22Rv1 (cell line): ENCODE data around the gene XPC.
"Not testable (repeated sequence)": the region's sequence is repeated elsewhere in the genome, so short reads cannot be mapped to it uniquely, and the experiment has no call there.

Experiments used
- H3K27ac ChIP-seq: fragments of 450-650 bp; 2 replicates; pipeline ENCODE4 v1.5.1; 2017
- CTCF ChIP-seq: fragments of 450-650 bp; IDR thresholded peaks from 2 replicates; pipeline ENCODE4 v1.5.1; 2017; ENCODE audit warnings: mild to moderate bottlenecking
- ZFX ChIP-seq: fragments of 450-650 bp; IDR thresholded peaks from 2 replicates; pipeline ENCODE4 v1.6.1; 2017; ENCODE audit warnings: antibody characterized with exemption, borderline replicate concordance

The XPC gene

GRCh38 chr3:14178247-14179113 is at the start of gene XPC, which contains the start of gene LSM3:
XPC (minus strand) TSS chr3:14178601; CDS start chr3:14178568, 33 bp downstream.
LSM3 (plus strand) TSS chr3:14178817; CDS start chr3:14178861, 44 bp downstream.
- TF ChIP-seq ZFX = no peak
- TF ChIP-seq CTCF = no peak
- peak within 1 kb of the TSS; percentile 85 for H3K27ac ChIP-seq

- TF ChIP-seq CTCF = no peak
- TF ChIP-seq ZFX = no peak
These were observed 49.5 kb upstream of the XPC start for GRCh38 chr3:14227856-14228255.

GRCh38 chr3:14226351-14226750 is 48.0 kb upstream of the XPC start:
- H3K27ac ChIP-seq = not testable (repeated sequence)

More at GRCh38 chr3:14227856-14228255, 49.5 kb upstream of the XPC start:
- H3K27ac ChIP-seq = no peak overlapping the region

GRCh38 chr3:14225421-14225820 is 47.0 kb upstream of the XPC start:
- TF ChIP-seq CTCF (no peak), ZFX (no peak)
- H3K27ac ChIP-seq = no peak overlapping the region

DNA sequence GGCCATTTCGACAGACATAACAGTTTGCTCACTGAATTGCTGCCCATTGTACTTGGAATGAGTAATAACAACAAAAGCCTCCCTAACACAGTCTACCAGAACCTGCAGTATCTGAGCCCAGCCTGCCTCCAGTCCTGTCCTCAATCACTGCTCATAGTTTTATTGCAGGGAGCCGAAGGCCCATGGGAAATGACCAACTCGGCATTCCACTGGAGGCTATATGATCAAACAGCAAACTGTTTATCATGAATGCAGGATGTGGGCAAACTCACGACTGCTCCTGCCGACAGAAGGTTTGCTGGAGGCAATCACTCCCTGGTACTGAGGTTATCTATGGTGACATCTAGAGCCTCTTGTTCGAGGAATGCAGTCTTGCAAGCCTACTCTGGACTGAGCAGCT is 46.5 kb upstream of the XPC start:
- TF ChIP-seq ZFX (no peak), CTCF (no peak)
- H3K27ac ChIP-seq = no peak overlapping the region

DNA sequence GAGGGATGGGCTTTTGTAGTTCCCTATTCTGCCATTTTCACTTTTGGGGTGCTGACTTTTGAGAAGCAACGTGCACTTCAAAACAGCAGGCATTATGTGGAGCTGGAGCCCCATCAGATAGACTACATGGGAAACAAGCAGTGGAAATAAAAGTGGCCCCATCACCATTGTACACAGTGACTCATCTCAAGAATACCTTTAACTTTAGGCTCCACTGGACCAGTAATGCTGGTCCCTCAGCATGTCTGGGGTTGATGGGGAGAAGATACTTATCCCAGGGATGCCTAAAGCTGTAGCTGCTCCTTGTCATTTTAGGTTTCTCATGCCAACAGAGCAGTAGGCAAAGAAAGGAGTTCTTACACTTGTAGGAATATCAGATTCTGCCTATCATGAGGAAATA is 45.2 kb upstream of the XPC start:
- no peak overlapping the region for H3K27ac ChIP-seq
- no peak for TF ChIP-seq CTCF
- no peak for TF ChIP-seq ZFX

DNA sequence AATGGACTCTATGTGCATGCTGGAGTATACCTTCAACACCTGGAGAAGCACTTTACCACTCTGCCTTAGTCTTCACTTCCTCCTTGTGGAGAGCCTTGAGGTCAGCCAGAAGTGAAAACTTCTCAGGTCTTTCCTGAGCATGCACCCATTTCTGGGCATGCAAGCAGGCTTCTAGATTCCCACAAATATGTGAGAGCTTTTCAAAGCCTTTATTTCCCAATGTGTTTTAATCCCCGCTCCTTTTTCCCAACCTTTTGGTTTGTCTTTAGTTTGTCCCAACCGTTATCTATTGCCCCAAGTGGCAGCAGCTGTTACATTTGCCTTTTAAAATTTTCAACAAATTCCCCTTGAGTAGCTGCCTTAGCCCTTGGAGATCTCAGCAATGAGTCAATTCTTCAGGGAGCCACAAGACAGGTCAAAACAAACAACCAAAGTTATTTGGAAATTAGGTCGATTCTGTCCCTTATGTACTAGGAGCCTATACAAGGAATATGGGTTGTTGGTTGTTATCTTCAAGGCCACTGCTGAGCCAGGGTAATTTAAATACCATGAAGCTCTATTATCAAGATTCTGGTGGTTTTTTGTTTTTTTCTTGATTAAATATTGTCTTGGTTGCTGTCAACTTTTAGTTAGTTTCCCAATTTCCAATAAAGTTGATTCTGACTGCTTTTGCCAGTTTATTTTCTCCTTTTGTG is 44.6 kb upstream of the XPC start:
- H3K27ac ChIP-seq = no peak overlapping the region
- TF ChIP-seq ZFX (no peak), CTCF (no peak)
